NCI-H345 (cell line): ENCODE measurements around the gene ITFG2.

Experiments
- DNase-seq: peaks from one replicate; lab custom pipeline; 2025; lab: John Stamatoyannopoulos, UW

Gene ITFG2

GRCh38 chr12:2832550-2833127, 20.2 kb downstream of the ITFG2 start:
- no peak for DNase-seq

GRCh38 chr12:2833327-2833726, 20.9 kb downstream of the ITFG2 start:
- no peak for DNase-seq

- no peak for DNase-seq
Observed at GRCh38 chr12:2833810-2834209, 21.3 kb downstream of the ITFG2 start.

- peak; percentile 46 for DNase-seq
Observed at GRCh38 chr12:2834581-2835491, 22.4 kb downstream of the ITFG2 start, which contains the start of gene NRIP2. Gene NRIP2, minus strand, starts transcription at chr12:2835035. Its CDS starts 52 bp downstream, at chr12:2834983.

GRCh38 chr12:2835691-2836403, 23.4 kb downstream of the ITFG2 start:
- peak; percentile 9 for DNase-seq

GRCh38 chr12:2836574-2836973, 24.1 kb downstream of the ITFG2 start:
- no peak for DNase-seq

GRCh38 chr12:2841056-2841650, 28.7 kb downstream of the ITFG2 start:
- peak; percentile 32 for DNase-seq

- no peak for DNase-seq
Observed at GRCh38 chr12:2842948-2843347, 30.5 kb downstream of the ITFG2 start.

GRCh38 chr12:2844786-2845185, 32.3 kb downstream of the ITFG2 start:
- no peak for DNase-seq

- no peak for DNase-seq
Observed at GRCh38 chr12:2845280-2845679, 32.8 kb downstream of the ITFG2 start.

GRCh38 chr12:2851931-2852330, 39.5 kb downstream of the ITFG2 start:
- DNase-seq = no peak

- peak; percentile 53 for DNase-seq
Observed at GRCh38 chr12:2853626-2854025, 41.2 kb downstream of the ITFG2 start.

- DNase-seq = no peak
Observed at GRCh38 chr12:2854669-2855453, 42.4 kb downstream of the ITFG2 start.

- no peak for DNase-seq
Observed at GRCh38 chr12:2855546-2855945, 43.1 kb downstream of the ITFG2 start.

- no peak for DNase-seq
Observed at GRCh38 chr12:2856051-2856450, 43.6 kb downstream of the ITFG2 start.

GRCh38 chr12:2857021-2857431, 44.6 kb downstream of the ITFG2 start, which contains the start of gene TEX52:
Gene TEX52, minus strand, starts transcription at chr12:2857039. Its CDS starts 13 bp downstream, at chr12:2857026.
- DNase-seq = no peak

- DNase-seq = no peak
Observed at GRCh38 chr12:2857576-2857975, 45.1 kb downstream of the ITFG2 start.

GRCh38 chr12:2858334-2858733, 45.9 kb downstream of the ITFG2 start:
- no peak for DNase-seq

- DNase-seq = no peak
Observed at GRCh38 chr12:2858944-2859421, 46.5 kb downstream of the ITFG2 start.

- DNase-seq = no peak
Observed at GRCh38 chr12:2860170-2860569, 47.7 kb downstream of the ITFG2 start.

- DNase-seq = no peak
Observed at GRCh38 chr12:2862876-2863275, 50.4 kb downstream of the ITFG2 start.
